Measurements from ENCODE around the gene NFATC2.

DNA sequence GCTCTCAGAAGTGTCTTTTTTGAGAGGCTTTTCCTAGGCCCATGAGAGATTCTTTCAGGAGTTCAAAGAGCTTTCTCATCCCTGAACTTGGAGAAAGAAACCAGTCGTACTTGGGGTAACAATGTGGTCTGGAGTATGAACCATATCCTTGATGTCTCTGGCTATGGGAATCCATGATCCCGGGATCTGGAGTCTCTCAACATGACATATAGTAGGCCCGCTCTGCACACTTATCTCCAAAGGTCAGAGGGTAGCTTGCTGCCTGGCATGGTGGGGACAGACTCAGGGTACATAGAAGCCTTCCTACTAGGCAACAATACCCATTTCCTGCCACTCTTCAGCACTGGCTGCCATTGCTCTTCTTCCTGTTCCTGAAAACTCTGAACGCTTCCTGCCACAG is 42.2 kb upstream of the NFATC2 start:
- TF ChIP-seq CREB5 (CRISPR knock-in tag; IDR thresholded peaks at IDR 0.05; ENCODE audit: low read depth) (no peak), BACH2 (CRISPR knock-in tag; IDR thresholded peaks at IDR 0.05; ENCODE audit: borderline replicate concordance) (no peak), PATZ1 (CRISPR knock-in tag; IDR thresholded peaks at IDR 0.05; ENCODE audit: borderline replicate concordance) (no peak)
